Measurements from ENCODE around the gene PRAMEF20.

Gene PRAMEF20

GRCh38 chr1:13462682-13463081 lies 52.4 kb downstream of the PRAMEF20 start:
- H3K4me1 ChIP-seq (ENCODE audit: control insufficient read depth, insufficient read depth, low read length) = no peaks in the 10 kb centered on the region
- no peak overlapping the region for H3K4me3 ChIP-seq (ENCODE audit: low read depth, low read length)
- TF ChIP-seq KLF16 (tag by site-specific recombination; IDR thresholded peaks at IDR 0.05) = no peak
- TF ChIP-seq ZNF76 (tag by site-specific recombination; IDR thresholded peaks at IDR 0.05; ENCODE audit: borderline replicate concordance, low read depth) = no peak
- TF ChIP-seq ZNF239 (tag by site-specific recombination; IDR thresholded peaks at IDR 0.05) = no peak
- TF ChIP-seq ZFHX2 (tag by site-specific recombination; conservative IDR thresholded peaks at IDR 0.05) = no peak
- no peak for TF ChIP-seq ZNF510 (tag by site-specific recombination; IDR thresholded peaks at IDR 0.05; ENCODE audit: insufficient replicate concordance)
- no peak for TF ChIP-seq ZNF530 (tag by site-specific recombination; IDR thresholded peaks at IDR 0.05; ENCODE audit: low read depth)
- no peak for TF ChIP-seq ZNF624 (tag by site-specific recombination; IDR thresholded peaks at IDR 0.05)
- TF ChIP-seq ZNF518A (tag by site-specific recombination; conservative IDR thresholded peaks at IDR 0.05; ENCODE audit: low read depth) = no peak
- TF ChIP-seq, protein P1, sequence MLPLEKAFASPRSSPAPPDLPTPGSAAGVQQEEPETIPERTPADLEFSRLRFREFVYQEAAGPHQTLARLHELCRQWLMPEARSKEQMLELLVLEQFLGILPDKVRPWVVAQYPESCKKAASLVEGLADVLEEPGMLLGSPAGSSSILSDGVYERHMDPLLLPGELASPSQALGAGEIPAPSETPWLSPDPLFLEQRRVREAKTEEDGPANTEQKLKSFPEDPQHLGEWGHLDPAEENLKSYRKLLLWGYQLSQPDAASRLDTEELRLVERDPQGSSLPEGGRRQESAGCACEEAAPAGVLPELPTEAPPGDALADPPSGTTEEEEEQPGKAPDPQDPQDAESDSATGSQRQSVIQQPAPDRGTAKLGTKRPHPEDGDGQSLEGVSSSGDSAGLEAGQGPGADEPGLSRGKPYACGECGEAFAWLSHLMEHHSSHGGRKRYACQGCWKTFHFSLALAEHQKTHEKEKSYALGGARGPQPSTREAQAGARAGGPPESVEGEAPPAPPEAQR (tag by site-specific recombination; IDR thresholded peaks at IDR 0.05) = no peak
- H3K9me3 ChIP-seq (ENCODE audit: control insufficient read depth, insufficient read depth, low read depth, low read length) = no peaks in the 10 kb centered on the region
- ChIA-PET POLR2A (no interaction called here), CTCF (no interaction called here)
- H3K36me3 ChIP-seq (ENCODE audit: control insufficient read depth in 2 of 2, insufficient read depth in 1 of 2, low read length in 2 of 2) = no peaks in the 10 kb centered on the region
- H3K27ac ChIP-seq (ENCODE audit: extremely low read depth, low read depth, low read length) = no peak overlapping the region

GRCh38 chr1:13465515-13465914 lies 55.3 kb downstream of the PRAMEF20 start:
- POLR2A ChIA-PET = no interaction called here
- H3K27ac ChIP-seq (ENCODE audit: extremely low read depth, low read depth, low read length) = no peak overlapping the region
- no peaks in the 10 kb centered on the region for H3K9me3 ChIP-seq (ENCODE audit: control insufficient read depth, insufficient read depth, low read depth, low read length)
- no peaks in the 10 kb centered on the region for H3K4me1 ChIP-seq (ENCODE audit: control insufficient read depth, insufficient read depth, low read length)
- no peak overlapping the region for H3K4me3 ChIP-seq (ENCODE audit: low read depth, low read length)
- CTCF ChIA-PET = no interaction called here
- H3K36me3 ChIP-seq (ENCODE audit: control insufficient read depth in 2 of 2, insufficient read depth in 1 of 2, low read length in 2 of 2) = no peaks in the 10 kb centered on the region
- TF ChIP-seq ZNF416 (tag by site-specific recombination; IDR thresholded peaks at IDR 0.05) (no peak), KLF16 (tag by site-specific recombination; IDR thresholded peaks at IDR 0.05) (no peak), ZNF391 (tag by site-specific recombination; IDR thresholded peaks at IDR 0.05; ENCODE audit: borderline replicate concordance, low read depth) (no peak), CTCF (tag by site-specific recombination; IDR thresholded peaks at IDR 0.05) (no peak), ZEB2 (tag by site-specific recombination; IDR thresholded peaks at IDR 0.05) (no peak), ZBTB11 (tag by site-specific recombination; conservative IDR thresholded peaks at IDR 0.05; ENCODE audit: low read depth) (no peak), HOXA7 (CRISPR knock-in tag; IDR thresholded peaks at IDR 0.05; ENCODE audit: borderline replicate concordance) (no peak), ZNF692 (tag by site-specific recombination; IDR thresholded peaks at IDR 0.05) (no peak), ZNF23 (tag by site-specific recombination; IDR thresholded peaks at IDR 0.05; ENCODE audit: borderline replicate concordance) (no peak), ZNF639 (tag by site-specific recombination; IDR thresholded peaks at IDR 0.05) (no peak), HOXC10 (CRISPR knock-in tag; IDR thresholded peaks at IDR 0.05) (no peak), ZNF302 (tag by site-specific recombination; IDR thresholded peaks at IDR 0.05; ENCODE audit: low read depth) (no peak)

Data from HEK293 (cell line).